ENCODE results near the gene HECW1. TPM values are rescaled to one million over a fixed set of nuclear protein-coding genes. Genes with fewer than 3 reads are reported as not detected.

The HECW1 gene
- total RNA-seq, 1 donor from 2014 or later = not detected

GRCh38 chr7:43441231-43442130, 329.0 kb downstream of the HECW1 start:
- Mint-ChIP-seq H3K4me1 (no peaks in the 10 kb centered on the region), H3K36me3 (ENCODE audit: low read depth) (no peaks in the 10 kb centered on the region), H3K27me3 (peaks cover 4% of the 10 kb centered on the region), H3K9me3 (no peaks in the 10 kb centered on the region), H3K27ac (no peak overlapping the region), H3K4me3 (no peak overlapping the region)
- POLR2A ChIA-PET = no interaction called here
- intact Hi-C loops (cut with micrococcal nuclease) = no loop called here
- TF ChIP-seq, protein P1, sequence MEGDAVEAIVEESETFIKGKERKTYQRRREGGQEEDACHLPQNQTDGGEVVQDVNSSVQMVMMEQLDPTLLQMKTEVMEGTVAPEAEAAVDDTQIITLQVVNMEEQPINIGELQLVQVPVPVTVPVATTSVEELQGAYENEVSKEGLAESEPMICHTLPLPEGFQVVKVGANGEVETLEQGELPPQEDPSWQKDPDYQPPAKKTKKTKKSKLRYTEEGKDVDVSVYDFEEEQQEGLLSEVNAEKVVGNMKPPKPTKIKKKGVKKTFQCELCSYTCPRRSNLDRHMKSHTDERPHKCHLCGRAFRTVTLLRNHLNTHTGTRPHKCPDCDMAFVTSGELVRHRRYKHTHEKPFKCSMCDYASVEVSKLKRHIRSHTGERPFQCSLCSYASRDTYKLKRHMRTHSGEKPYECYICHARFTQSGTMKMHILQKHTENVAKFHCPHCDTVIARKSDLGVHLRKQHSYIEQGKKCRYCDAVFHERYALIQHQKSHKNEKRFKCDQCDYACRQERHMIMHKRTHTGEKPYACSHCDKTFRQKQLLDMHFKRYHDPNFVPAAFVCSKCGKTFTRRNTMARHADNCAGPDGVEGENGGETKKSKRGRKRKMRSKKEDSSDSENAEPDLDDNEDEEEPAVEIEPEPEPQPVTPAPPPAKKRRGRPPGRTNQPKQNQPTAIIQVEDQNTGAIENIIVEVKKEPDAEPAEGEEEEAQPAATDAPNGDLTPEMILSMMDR (IDR thresholded peaks at IDR 0.05) = no peak
- DNase-seq (no peak), ATAC-seq (ENCODE audit: low read depth) (no peak)
- CTCF ChIA-PET = no interaction called here

- no peaks in the 10 kb centered on the region for H3K36me3 Mint-ChIP-seq (ENCODE audit: low read depth)
- H3K27me3 Mint-ChIP-seq = peaks cover 4% of the 10 kb centered on the region
- H3K27ac Mint-ChIP-seq = no peak overlapping the region
- no peak for ATAC-seq (ENCODE audit: low read depth)
- TF ChIP-seq, protein P1 (IDR thresholded peaks at IDR 0.05) = no peak
- DNase-seq = no peak
- no peak overlapping the region for H3K4me3 Mint-ChIP-seq
- H3K4me1 Mint-ChIP-seq = no peaks in the 10 kb centered on the region
- CTCF ChIA-PET = no interaction called here
- POLR2A ChIA-PET = no interaction called here
- intact Hi-C loops (cut with micrococcal nuclease) = no loop called here
- no peaks in the 10 kb centered on the region for H3K9me3 Mint-ChIP-seq
Measured at GRCh38 chr7:43443381-43443780, 330.9 kb downstream of the HECW1 start.

GRCh38 chr7:43444711-43445578, 332.5 kb downstream of the HECW1 start:
- ATAC-seq (ENCODE audit: low read depth) (no peak), DNase-seq (no peak)
- Mint-ChIP-seq H3K36me3 (ENCODE audit: low read depth) (no peaks in the 10 kb centered on the region), H3K9me3 (no peaks in the 10 kb centered on the region), H3K4me3 (no peak overlapping the region), H3K27ac (no peak overlapping the region), H3K4me1 (no peaks in the 10 kb centered on the region), H3K27me3 (peaks cover 4% of the 10 kb centered on the region)
- POLR2A ChIA-PET = no interaction called here
- intact Hi-C loops (cut with micrococcal nuclease) = no loop called here
- TF ChIP-seq, protein P1 (IDR thresholded peaks at IDR 0.05) = no peak
- CTCF ChIA-PET = interaction anchor here (2.7 kb wide), 1 partner anchor 10 kb away, joined by 8 read pairs; no protein-coding TSS in a partner anchor

GRCh38 chr7:43449577-43449976, 337.1 kb downstream of the HECW1 start:
- ChIA-PET POLR2A (no interaction called here), CTCF (no interaction called here)
- Mint-ChIP-seq H3K9me3 (no peaks in the 10 kb centered on the region), H3K4me1 (no peaks in the 10 kb centered on the region), H3K27ac (no peak overlapping the region), H3K36me3 (ENCODE audit: low read depth) (no peaks in the 10 kb centered on the region), H3K4me3 (no peak overlapping the region), H3K27me3 (no peaks in the 10 kb centered on the region)
- TF ChIP-seq, protein P1 (IDR thresholded peaks at IDR 0.05) = no peak
- intact Hi-C loops (cut with micrococcal nuclease) = no loop called here
- DNase-seq (no peak), ATAC-seq (ENCODE audit: low read depth) (no peak)

DNA sequence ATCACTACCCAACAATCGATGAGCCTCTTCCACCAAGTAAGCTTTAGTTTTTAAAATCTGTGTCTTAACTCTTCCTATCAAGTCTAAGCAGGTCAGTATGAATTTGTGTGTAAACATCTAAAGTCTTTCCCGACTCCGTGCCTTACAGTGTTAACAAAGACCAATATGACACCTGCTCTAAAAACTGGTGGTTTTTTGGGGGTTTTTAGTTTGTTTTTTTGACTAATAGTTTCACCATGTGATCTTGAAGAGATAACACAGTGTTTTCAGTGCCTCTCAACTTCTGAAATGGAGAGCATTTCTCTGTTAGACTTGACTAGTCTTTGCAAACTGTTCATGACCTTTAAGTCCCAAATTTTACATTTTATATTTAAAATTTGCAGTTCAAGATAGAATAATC, 338.4 kb downstream of the HECW1 start:
- no peak overlapping the region for H3K27ac Mint-ChIP-seq

More for the DNA sequence above, 338.4 kb downstream of the HECW1 start:
- Mint-ChIP-seq H3K36me3 (ENCODE audit: low read depth) (no peaks in the 10 kb centered on the region), H3K4me1 (peaks cover 4% of the 10 kb centered on the region), H3K4me3 (no peak overlapping the region), H3K27me3 (no peaks in the 10 kb centered on the region), H3K9me3 (no peaks in the 10 kb centered on the region)
- CTCF ChIA-PET = no interaction called here
- ATAC-seq (ENCODE audit: low read depth) (no peak), DNase-seq (no peak)
- POLR2A ChIA-PET = no interaction called here
- TF ChIP-seq, protein P1 (IDR thresholded peaks at IDR 0.05) = no peak
- intact Hi-C loops (cut with micrococcal nuclease) = loop anchor here (10.0 kb wide), 1 partner anchor 506 kb away; no protein-coding TSS in a partner anchor
